Forelimb muscle (tissue), 1 donor: ENCODE results near the gene NLGN2. TPM values are rescaled to one million over a fixed set of nuclear protein-coding genes. Genes with fewer than 3 reads are reported as not detected.

Experiments used
- DNase-seq: peaks from one replicate; pipeline ENCODE4 v3.0.0-alpha.2; 2013; ENCODE audit warnings: low read depth
- polyA plus RNA-seq: library from polyadenylated mRNA; unstranded; fragments of 120-200 nt; gene quantifications from one replicate; pipeline ENCODE4 v1.2.1, GENCODE V29; 2013; ENCODE audit not compliant: insufficient read length

Gene NLGN2
- polyA plus RNA-seq, 1 donor, result 24.5 TPM

DNA sequence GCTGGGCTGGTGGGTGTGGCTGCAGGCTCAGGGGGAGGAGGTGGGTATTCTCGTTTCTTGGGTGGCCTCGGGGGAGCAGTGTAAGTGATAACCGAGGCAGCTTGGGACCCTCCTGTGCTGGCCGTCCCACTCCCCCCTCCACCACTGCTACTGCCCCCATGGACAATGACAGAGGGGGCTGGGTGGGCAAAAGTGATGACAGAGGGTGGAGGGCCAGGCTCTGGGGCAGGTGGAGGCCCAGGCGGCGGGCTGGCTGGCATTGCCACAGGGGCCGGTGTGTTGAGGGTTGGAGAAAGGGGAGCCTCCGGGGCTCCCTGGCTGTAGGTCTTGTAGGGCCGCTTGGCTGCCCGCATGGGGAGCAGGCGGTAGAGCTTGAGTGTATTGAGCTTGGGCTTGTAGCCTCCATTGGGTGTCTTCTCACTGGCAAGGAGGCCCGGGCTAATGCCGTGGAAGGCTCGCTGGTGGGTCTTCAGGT is 55.8 kb downstream of the NLGN2 start:
- DNase-seq, result no peak

DNA sequence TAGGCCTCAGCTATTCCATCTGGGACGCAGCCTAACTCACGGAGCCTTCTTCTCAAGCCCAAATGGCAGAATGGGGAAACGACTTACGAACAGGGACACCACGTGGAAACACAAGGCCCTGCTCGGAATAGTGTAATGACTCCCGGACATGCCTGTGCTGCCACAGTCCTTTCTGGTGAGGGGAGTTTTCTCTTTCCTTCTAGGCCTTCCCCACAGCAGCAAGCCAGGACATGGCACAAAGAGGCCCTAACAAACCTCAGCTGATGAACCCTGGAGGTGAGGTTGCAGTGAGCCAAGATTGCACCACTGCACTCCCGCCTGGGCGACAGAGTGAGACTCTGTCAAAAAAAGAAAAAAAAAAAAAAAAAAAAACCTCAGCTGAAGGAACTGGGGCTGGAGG is 56.4 kb downstream of the NLGN2 start:
- no peak for DNase-seq

DNA sequence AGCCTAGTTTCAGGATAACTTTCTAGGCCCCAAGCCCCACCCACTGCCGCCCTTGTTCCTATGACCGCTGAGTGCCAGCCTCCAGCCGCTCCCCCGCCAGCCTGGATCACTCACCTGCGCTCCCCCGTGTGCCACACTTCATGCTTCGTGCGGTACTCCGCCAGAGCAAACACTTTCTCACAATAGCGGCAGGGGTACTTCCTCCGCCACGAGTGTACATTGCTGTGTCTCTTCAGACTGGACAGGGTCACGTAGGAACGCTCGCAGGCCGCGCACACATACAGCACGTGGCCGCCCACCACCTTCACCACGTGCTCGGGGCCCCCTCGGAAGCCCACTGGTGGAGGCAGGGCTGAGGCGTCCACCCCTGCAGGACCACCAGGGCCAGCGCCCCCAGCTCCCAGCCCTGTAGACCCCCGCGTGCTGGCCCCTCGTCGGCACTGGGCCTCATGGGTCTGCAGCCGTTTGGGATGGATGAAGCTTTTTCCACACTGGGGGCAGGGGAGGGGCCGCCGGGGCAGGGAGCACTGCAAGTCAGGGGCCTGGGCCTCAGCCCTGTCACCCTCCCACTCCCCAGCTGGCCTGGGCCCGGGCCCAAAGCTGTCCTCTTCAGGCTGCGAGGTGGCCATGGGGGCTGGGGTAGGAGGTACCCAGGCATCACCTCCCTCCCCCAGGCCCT is 58.1 kb downstream of the NLGN2 start:
- no peak for DNase-seq

DNA sequence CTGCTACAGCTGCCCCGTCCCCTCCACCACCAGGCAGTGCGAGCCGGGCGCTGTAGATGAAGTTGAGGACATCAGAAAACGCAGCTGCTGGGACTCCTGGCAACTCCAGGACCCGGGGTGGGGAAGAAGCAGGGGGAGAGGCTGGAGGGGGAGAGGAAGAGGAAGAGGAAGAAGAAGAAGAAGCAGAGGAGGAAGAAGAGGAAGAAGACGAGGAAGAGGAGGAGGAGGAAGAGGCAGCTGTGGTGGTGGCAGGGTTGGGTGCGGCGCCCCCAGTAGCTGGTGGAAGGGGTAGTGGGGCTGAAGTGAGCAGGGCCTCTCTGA is 58.6 kb downstream of the NLGN2 start:
- DNase-seq, result no peak

DNA sequence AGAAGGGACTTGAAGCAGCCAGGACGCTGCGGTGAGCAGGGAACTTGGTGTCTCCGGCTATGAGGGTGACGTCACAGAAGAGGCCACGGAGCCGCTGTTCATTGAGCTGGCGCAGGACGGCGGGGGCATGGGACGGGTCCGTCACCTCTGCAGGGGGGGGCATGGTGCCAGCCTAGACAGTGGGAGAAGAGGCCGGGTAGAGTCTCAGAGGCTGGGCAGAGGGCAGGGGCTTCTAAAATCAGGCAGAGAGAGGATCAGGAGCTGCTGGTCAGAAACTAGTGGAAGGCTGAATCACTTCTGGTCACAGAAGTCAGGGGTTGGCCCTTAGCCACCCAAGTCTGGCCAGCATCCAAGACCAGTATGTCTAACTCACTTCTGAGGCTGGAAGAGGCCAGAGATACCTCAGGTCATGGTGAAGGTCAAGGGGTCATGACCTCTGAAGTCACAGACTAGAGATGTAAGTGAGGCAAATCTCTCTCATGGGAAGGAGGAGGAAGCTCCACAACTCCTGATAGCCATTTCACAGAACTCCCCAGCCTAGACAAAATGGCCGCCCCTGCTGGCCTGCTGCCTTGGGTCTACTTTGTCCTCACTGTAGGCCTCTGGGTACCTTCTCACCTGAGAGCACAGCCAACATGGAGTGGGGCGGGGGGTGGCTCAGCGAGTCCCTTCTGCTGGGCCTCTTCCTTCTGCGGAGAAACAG is 59.1 kb downstream of the NLGN2 start:
- no peak for DNase-seq

DNA sequence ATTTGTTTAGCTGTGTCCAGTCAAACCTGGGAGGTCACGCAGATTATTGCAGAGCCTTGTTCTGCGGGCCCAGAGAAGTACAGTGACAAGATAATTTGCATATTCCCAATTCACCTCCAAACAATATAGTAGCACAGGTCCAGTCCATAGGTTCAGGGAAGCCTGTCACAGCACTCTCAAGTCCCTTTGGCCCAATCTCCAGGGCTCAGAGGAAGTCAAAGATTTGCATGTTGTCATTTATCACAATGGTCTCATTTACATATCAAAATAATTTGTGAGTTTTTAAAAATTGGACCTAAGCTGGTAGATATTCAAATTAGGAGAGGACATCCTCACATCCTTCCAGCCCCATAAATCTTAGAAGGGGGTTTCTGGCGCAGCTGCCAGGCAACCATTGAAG is 59.9 kb downstream of the NLGN2 start:
- no peak for DNase-seq

DNA sequence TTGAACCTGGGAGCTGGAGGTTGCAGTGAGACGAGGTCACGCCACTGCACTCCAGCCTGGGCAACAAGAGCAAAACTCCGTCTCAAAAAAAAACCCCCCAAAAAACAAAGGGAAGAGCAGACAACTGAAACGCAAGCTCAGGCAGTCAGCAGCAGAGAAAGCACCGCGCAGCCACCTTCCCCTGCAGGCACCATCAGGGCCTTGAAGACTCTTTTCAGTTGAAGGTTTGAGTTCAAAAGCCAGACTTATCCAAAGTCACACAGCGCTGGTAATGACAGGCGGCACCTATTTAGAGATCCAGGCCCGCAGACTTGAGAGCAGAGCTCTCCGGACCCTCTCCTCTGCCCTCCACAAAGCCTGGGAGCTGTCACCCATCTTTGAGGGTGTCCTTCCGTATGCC is 60.6 kb downstream of the NLGN2 start:
- DNase-seq, result no peak

DNA sequence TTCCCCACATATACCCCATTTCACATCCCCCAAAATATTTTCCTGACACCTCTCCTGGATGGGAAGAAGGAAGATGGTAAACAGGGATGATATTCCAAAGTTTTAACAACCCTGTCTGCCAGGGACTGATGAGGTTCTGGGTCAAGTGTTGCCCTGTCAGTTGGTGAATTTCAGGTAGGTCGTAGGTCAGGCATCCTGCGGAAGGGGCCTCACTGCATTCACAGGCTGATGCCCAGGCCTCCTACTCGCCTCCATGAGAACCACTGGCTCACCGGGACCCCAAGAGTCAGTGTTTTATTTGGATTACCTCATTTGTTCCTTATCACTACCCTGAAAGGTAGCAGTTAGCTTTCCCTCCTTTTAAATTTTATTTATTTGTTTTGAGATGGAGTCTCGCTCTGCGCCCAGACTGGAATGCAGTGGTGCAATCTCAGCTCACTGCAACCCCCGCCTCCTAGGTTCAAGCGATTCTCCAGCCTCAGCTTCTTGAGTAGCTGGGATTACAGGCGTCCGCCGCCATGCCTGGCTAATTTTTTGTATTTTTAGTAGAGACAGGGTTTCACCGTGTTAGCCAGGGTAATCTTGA is 61.3 kb downstream of the NLGN2 start:
- no peak for DNase-seq

Other genes starting within 250 kb of the NLGN2 start
- gene ASGR1, start 228.5 kb upstream of the NLGN2 start, polyA plus RNA-seq, result 2.3 TPM
- gene DLG4, start 188.0 kb upstream of the NLGN2 start, polyA plus RNA-seq, result 18.0 TPM
- 243 TPM for gene ACADVL, start 187.9 kb upstream of the NLGN2 start, polyA plus RNA-seq
- gene DVL2, start 173.3 kb upstream of the NLGN2 start, polyA plus RNA-seq, result 36.2 TPM
- 35.7 TPM for gene PHF23, start 168.4 kb upstream of the NLGN2 start, polyA plus RNA-seq
- 246 TPM for gene GABARAP, start 165.4 kb upstream of the NLGN2 start, polyA plus RNA-seq
- 187 TPM for gene CTDNEP1, start 156.1 kb upstream of the NLGN2 start, polyA plus RNA-seq
- 48.5 TPM for gene ELP5, start 155.6 kb upstream of the NLGN2 start, polyA plus RNA-seq
- gene CLDN7, start 145.4 kb upstream of the NLGN2 start, polyA plus RNA-seq, result 0.99 TPM
- 39.2 TPM for gene SLC2A4, start 126.1 kb upstream of the NLGN2 start, polyA plus RNA-seq
- gene YBX2, start 113.2 kb upstream of the NLGN2 start, polyA plus RNA-seq, result 2.4 TPM
- gene EIF5A, start 100.2 kb upstream of the NLGN2 start, polyA plus RNA-seq, result 281 TPM
- 60.5 TPM for gene GPS2, start 92.5 kb upstream of the NLGN2 start, polyA plus RNA-seq
- gene NEURL4, start 78.5 kb upstream of the NLGN2 start, polyA plus RNA-seq, result 18.7 TPM
- gene ACAP1, start 71.3 kb upstream of the NLGN2 start, polyA plus RNA-seq, result 11.3 TPM
- 6.5 TPM for gene KCTD11, start 55.7 kb upstream of the NLGN2 start, polyA plus RNA-seq
- gene TMEM95, start 52.7 kb upstream of the NLGN2 start, polyA plus RNA-seq, result not detected
- gene TNK1, start 26.8 kb upstream of the NLGN2 start, polyA plus RNA-seq, result 0.71 TPM
- 27.7 TPM for gene PLSCR3, start 13.3 kb upstream of the NLGN2 start, polyA plus RNA-seq
- gene TMEM256, start 3.7 kb upstream of the NLGN2 start, polyA plus RNA-seq, result 55.6 TPM
- gene SPEM1, start 12.5 kb downstream of the NLGN2 start, polyA plus RNA-seq, result not detected
- not detected for gene SPEM2, start 17.8 kb downstream of the NLGN2 start, polyA plus RNA-seq
- not detected for gene SPEM3, start 21.0 kb downstream of the NLGN2 start, polyA plus RNA-seq
- gene TMEM102, start 27.6 kb downstream of the NLGN2 start, polyA plus RNA-seq, result 0.87 TPM
- 1.4 TPM for gene FGF11, start 31.7 kb downstream of the NLGN2 start, polyA plus RNA-seq
- 89.3 TPM for gene CHRNB1, start 37.2 kb downstream of the NLGN2 start, polyA plus RNA-seq
- gene ZBTB4, start 71.8 kb downstream of the NLGN2 start, polyA plus RNA-seq, result 25.1 TPM
- gene SLC35G6, start 73.6 kb downstream of the NLGN2 start, polyA plus RNA-seq, result 0.15 TPM
- 53.3 TPM for gene POLR2A, start 76.5 kb downstream of the NLGN2 start, polyA plus RNA-seq
- 25.8 TPM for gene TNFSF12, start 141.2 kb downstream of the NLGN2 start, polyA plus RNA-seq
- gene TNFSF13, start 150.9 kb downstream of the NLGN2 start, polyA plus RNA-seq, result 2.6 TPM
- 31.7 TPM for gene SENP3, start 154.1 kb downstream of the NLGN2 start, polyA plus RNA-seq
- gene CD68, start 171.8 kb downstream of the NLGN2 start, polyA plus RNA-seq, result 25.6 TPM
- gene MPDU1, start 176.0 kb downstream of the NLGN2 start, polyA plus RNA-seq, result 43.1 TPM
- gene SOX15, start 182.2 kb downstream of the NLGN2 start, polyA plus RNA-seq, result 1.7 TPM
- gene FXR2, start 207.1 kb downstream of the NLGN2 start, polyA plus RNA-seq, result 38.5 TPM
- 61.7 TPM for gene SAT2, start 220.0 kb downstream of the NLGN2 start, polyA plus RNA-seq
- 0.51 TPM for gene SHBG, start 222.3 kb downstream of the NLGN2 start, polyA plus RNA-seq
- gene ATP1B2, start 243.1 kb downstream of the NLGN2 start, polyA plus RNA-seq, result 33.9 TPM